ENCODE results near the gene LRRFIP2. TPM values are rescaled to one million over a fixed set of nuclear protein-coding genes. Genes with fewer than 3 reads are reported as not detected.

The LRRFIP2 gene
- total RNA-seq, 1 donor from 2014 or later, result 68.5 TPM

GRCh38 chr3:37117548-37117947 is 56.8 kb downstream of the LRRFIP2 start:
- DNase-seq (ENCODE audit: extremely low spot score, unreplicated experiment), result no peak
- Mint-ChIP-seq H3K36me3 (peaks cover 22% of the 10 kb centered on the region), H3K27ac (no peak overlapping the region), H3K4me3 (no peak overlapping the region), H3K4me1 (ENCODE audit: unreplicated experiment) (no peaks in the 10 kb centered on the region), H3K9me3 (no peaks in the 10 kb centered on the region), H3K27me3 (no peaks in the 10 kb centered on the region)
- TF ChIP-seq CTCF (conservative IDR thresholded peaks at IDR 0.05), result no peak

DNA sequence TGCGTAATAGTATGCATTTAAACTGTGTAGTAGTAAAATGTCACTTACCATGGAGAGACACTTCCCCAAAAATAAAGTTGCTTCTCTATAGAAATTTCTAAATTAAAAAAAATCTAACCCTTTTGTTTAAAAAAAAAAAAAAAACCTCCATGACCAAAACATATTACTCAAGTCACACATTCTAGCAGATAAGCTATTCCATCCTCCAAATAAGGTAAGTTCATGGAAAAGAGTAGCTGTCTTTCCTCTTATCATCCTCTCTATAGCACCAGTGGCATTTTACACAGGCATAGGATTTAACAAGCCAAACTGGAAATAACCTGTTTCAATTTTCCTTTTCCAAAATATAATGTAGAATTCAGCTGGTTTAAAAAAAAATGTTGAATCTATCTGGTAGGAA is 57.4 kb downstream of the LRRFIP2 start:
- no peak overlapping the region for H3K27ac Mint-ChIP-seq
- no peaks in the 10 kb centered on the region for H3K4me1 Mint-ChIP-seq (ENCODE audit: unreplicated experiment)
- TF ChIP-seq CTCF (conservative IDR thresholded peaks at IDR 0.05), result no peak
- H3K36me3 Mint-ChIP-seq, result peaks cover 18% of the 10 kb centered on the region
- no peak overlapping the region for H3K4me3 Mint-ChIP-seq
- no peak for DNase-seq (ENCODE audit: extremely low spot score, unreplicated experiment)
- H3K9me3 Mint-ChIP-seq, result no peaks in the 10 kb centered on the region
- no peaks in the 10 kb centered on the region for H3K27me3 Mint-ChIP-seq

- Mint-ChIP-seq H3K27ac (peak overlapping the region; percentile 18), H3K4me1 (ENCODE audit: unreplicated experiment) (peaks cover 8% of the 10 kb centered on the region), H3K4me3 (no peak overlapping the region), H3K36me3 (peaks cover 13% of the 10 kb centered on the region), H3K27me3 (no peaks in the 10 kb centered on the region), H3K9me3 (no peaks in the 10 kb centered on the region)
- DNase-seq (ENCODE audit: extremely low spot score, unreplicated experiment), result no peak
- peak; percentile 41 for TF ChIP-seq CTCF (conservative IDR thresholded peaks at IDR 0.05)
Measured at GRCh38 chr3:37115446-37115845, 58.9 kb downstream of the LRRFIP2 start.

DNA sequence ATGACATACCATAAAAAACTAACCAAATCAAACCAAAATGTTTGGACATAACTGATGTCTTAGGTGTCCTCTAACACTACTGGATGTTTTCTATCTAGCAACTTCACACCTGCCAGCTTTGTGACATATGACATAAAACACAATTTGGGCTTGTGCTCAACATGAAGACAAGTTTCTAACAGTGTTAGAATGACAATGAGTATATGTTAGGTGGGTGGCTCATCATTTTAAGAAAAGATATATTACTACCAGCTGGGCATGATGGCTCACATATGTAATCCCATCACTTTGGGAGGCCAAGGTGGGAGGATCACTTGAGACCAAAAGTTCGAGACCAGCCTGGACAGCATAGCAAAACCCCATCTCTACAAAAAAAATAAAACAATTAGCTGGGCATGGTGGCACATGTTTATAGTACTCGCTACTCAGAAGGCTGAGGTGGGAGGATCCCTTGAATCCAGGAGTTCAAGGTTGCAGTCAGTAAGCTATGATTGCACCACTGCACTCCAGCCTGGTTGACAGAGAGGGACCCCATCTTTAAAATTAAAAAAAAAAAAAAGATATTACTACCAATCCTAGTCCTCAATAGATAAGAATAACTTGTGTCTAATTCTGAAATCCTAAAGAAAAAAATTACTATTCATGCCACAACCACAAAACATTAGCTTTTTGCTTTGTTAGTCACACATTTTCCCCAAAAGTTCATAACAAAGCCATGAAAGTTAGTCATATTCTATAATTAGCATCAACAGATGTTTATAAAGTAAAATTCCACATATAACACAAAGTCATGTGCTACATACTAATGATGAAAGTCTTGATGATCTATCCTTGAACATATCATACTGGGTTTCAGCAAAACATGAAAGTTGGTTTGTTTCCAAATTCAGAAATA is 59.9 kb downstream of the LRRFIP2 start:
- no peaks in the 10 kb centered on the region for H3K9me3 Mint-ChIP-seq
- peaks cover 8% of the 10 kb centered on the region for H3K4me1 Mint-ChIP-seq (ENCODE audit: unreplicated experiment)
- no peaks in the 10 kb centered on the region for H3K27me3 Mint-ChIP-seq

DNA sequence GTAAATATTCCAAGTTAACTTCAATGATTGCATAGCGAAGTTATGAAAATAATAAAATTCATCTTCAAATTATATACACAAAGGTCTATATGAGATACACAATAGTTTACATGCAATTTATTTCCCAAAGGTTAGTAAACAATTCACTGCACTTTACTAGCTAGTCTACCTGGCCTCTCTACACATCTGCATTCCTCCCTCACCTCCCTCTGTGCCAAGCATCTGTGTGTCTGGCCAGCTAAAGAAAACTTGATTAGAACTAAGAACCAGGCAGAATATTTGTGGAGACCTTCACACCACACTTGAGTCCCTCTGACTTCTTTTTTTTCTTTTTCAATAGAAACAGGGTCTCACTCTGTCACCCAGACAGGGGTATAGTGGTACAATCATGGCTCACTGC is 61.4 kb downstream of the LRRFIP2 start:
- Mint-ChIP-seq H3K27ac (no peak overlapping the region), H3K9me3 (no peaks in the 10 kb centered on the region), H3K4me3 (no peak overlapping the region), H3K27me3 (no peaks in the 10 kb centered on the region), H3K4me1 (ENCODE audit: unreplicated experiment) (peaks cover 12% of the 10 kb centered on the region), H3K36me3 (peaks cover 13% of the 10 kb centered on the region)
- TF ChIP-seq CTCF (conservative IDR thresholded peaks at IDR 0.05), result no peak
- no peak for DNase-seq (ENCODE audit: extremely low spot score, unreplicated experiment)

More for the DNA sequence above, 59.9 kb downstream of the LRRFIP2 start:
- TF ChIP-seq CTCF (conservative IDR thresholded peaks at IDR 0.05), result no peak
- no peak for DNase-seq (ENCODE audit: extremely low spot score, unreplicated experiment)
- Mint-ChIP-seq H3K27ac (no peak overlapping the region), H3K36me3 (peaks cover 13% of the 10 kb centered on the region), H3K4me3 (no peak overlapping the region)
